ENCODE measurements around the gene PLIN5. TPM values are rescaled to one million over a fixed set of nuclear protein-coding genes. Genes with fewer than 3 reads are reported as not detected.

PLIN5 gene
- 5.3 TPM for polyA plus RNA-seq (ENCODE audit: insufficient read length)
- long read RNA-seq, donor 1, partial matches to known transcripts, result 0 of 1 reads
- long read RNA-seq, donor 1, other reads (novel, unspliced or antisense), result 0 of 1 reads
- long read RNA-seq, donor 2, result 0 reads
- long read RNA-seq, donor 3, partial matches to known transcripts, result 0 of 3 reads
- long read RNA-seq, donor 3, other reads (novel, unspliced or antisense), result 0 of 3 reads
- long read RNA-seq, donor 4, result 0 reads
- long read RNA-seq, donor 5, partial matches to known transcripts, result 0 of 4 reads
- long read RNA-seq, donor 5, other reads (novel, unspliced or antisense), result 0 of 4 reads
- long read RNA-seq, donor 6, partial matches to known transcripts, result 0 of 4 reads
- long read RNA-seq, donor 6, other reads (novel, unspliced or antisense), result 0 of 4 reads
- long read RNA-seq, donor 7, result 0 reads
- long read RNA-seq, donor 8, result 0 reads

- DNase-seq, result peak; percentile 79
Observed at GRCh38 chr19:4534836-4535658, at the start of gene PLIN5. PLIN5 (minus strand) TSS chr19:4535224; CDS start chr19:4534074, 1,150 bp downstream.

- DNase-seq, result no peak
Observed at GRCh38 chr19:4583961-4584669, 49.1 kb upstream of the PLIN5 start.

GRCh38 chr19:4582980-4583842, 48.2 kb upstream of the PLIN5 start:
- DNase-seq, result no peak

- DNase-seq, result no peak
Observed at GRCh38 chr19:4581666-4582553, 46.9 kb upstream of the PLIN5 start.

GRCh38 chr19:4580961-4581665, 46.1 kb upstream of the PLIN5 start:
- no peak for DNase-seq

- no peak for DNase-seq
Observed at GRCh38 chr19:4580021-4580901, 45.2 kb upstream of the PLIN5 start.

GRCh38 chr19:4579389-4579788, 44.4 kb upstream of the PLIN5 start:
- DNase-seq, result no peak

GRCh38 chr19:4578552-4579248, 43.7 kb upstream of the PLIN5 start:
- no peak for DNase-seq

- no peak for DNase-seq
Observed at GRCh38 chr19:4577020-4577782, 42.2 kb upstream of the PLIN5 start.

- DNase-seq, result no peak
Observed at GRCh38 chr19:4576016-4576933, 41.3 kb upstream of the PLIN5 start.

- peak; percentile 68 for DNase-seq
Observed at GRCh38 chr19:4575267-4576015, 40.4 kb upstream of the PLIN5 start.

- DNase-seq, result no peak
Observed at GRCh38 chr19:4573682-4574081, 38.7 kb upstream of the PLIN5 start.

- DNase-seq, result no peak
Observed at GRCh38 chr19:4571305-4571917, 36.4 kb upstream of the PLIN5 start.

GRCh38 chr19:4570916-4571304, 35.9 kb upstream of the PLIN5 start:
- no peak for DNase-seq

- DNase-seq, result no peak
Observed at GRCh38 chr19:4570402-4570801, 35.4 kb upstream of the PLIN5 start.
